SJSA1 (cell line): Measurements from ENCODE around the gene TP63. TPM values are rescaled to one million over a fixed set of nuclear protein-coding genes. Genes with fewer than 3 reads are reported as not detected.

Source experiments
- DNase-seq, 2 experiments: peaks; one replicate each; pipeline ENCODE4 v3.0.0-alpha.2; 2015 to 2020; ENCODE audit warnings: low spot score in 2 of 2, low read depth in 1 of 2
- H3K27ac ChIP-seq: fragments of 250-450 bp; sonication (Bioruptor Pico); 2 replicates; pipeline ENCODE4 v1.5.1; 2020; ENCODE audit warnings: mild to moderate bottlenecking, moderate library complexity
- H3K27me3 ChIP-seq: fragments of 250-450 bp; sonication (Bioruptor Pico); replicated peaks from 2 replicates; pipeline ENCODE4 v1.5.1; 2020; ENCODE audit warnings: mild to moderate bottlenecking, moderate library complexity
- H3K36me3 ChIP-seq: fragments of 250-450 bp; sonication (Bioruptor Pico); 2 replicates; pipeline ENCODE4 v1.5.1; 2020; ENCODE audit warnings: mild to moderate bottlenecking
- H3K4me1 ChIP-seq: fragments of 250-450 bp; sonication (Bioruptor Pico); replicated peaks from 2 replicates; pipeline ENCODE4 v1.6.1; 2021; ENCODE audit warnings: mild to moderate bottlenecking
- H3K4me3 ChIP-seq: fragments of 250-450 bp; sonication (Bioruptor Pico); 2 replicates; pipeline ENCODE4 v1.5.1; 2020; ENCODE audit warnings: mild to moderate bottlenecking
- H3K9me3 ChIP-seq: fragments of 250-450 bp; sonication (Bioruptor Pico); replicated peaks from 2 replicates; pipeline ENCODE4 v1.5.1; 2020; ENCODE audit warnings: mild to moderate bottlenecking
- total RNA-seq: library from RNA; depleted of rRNA; stranded (reverse); fragments of >200 nt; shearing (Covaris generic); gene quantifications from 2 replicates; pipeline ENCODE4 v1.2.3, GENCODE V29; 2014

TP63 gene
- total RNA-seq, 1 experiment from 2014 or later, result not detected

DNA sequence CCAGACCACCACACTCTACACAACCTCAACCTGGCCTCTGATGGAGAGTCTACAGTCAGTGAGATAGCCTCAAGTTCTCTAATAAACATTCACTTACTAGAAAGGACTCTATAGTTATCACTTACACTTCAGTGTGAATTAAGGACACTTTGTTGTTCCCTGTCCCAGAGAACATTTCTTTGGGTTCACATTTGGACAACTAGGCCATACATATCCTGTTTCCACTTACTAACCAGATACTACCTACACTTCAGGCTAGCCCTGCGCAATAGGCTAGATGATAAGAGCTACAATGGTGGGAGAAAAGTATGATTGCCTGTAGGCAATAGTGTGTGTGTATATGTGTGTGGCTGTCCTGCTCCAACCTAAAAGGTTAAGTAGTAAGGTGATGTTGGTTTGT, 72.7 kb downstream of the TP63 start:
- no peaks in the 10 kb centered on the region for H3K9me3 ChIP-seq
- no peaks in the 10 kb centered on the region for H3K4me1 ChIP-seq
- no peaks in the 10 kb centered on the region for H3K27me3 ChIP-seq
- H3K4me3 ChIP-seq, result no peak overlapping the region
- H3K27ac ChIP-seq, result no peak overlapping the region
- no peak for DNase-seq
- H3K36me3 ChIP-seq, result no peaks in the 10 kb centered on the region

DNA sequence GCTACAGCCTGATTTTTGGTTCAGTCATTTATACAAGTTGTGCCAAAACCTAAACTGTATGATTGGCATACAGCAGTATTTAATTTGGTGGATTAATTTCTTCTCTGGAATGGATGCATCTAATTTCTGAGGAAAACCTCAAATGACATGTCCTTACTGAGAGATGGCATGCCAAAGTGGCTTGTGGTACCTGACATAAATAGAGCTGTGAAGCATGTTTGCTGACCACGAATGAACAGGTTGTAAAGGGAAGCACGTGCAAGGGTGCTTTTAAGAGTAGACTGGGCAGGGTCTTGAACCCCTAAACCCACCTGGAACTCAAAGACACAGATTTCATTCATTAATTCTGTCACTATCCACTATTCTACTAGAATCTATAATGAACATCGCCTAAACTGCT, 77.2 kb downstream of the TP63 start:
- no peak for DNase-seq

DNA sequence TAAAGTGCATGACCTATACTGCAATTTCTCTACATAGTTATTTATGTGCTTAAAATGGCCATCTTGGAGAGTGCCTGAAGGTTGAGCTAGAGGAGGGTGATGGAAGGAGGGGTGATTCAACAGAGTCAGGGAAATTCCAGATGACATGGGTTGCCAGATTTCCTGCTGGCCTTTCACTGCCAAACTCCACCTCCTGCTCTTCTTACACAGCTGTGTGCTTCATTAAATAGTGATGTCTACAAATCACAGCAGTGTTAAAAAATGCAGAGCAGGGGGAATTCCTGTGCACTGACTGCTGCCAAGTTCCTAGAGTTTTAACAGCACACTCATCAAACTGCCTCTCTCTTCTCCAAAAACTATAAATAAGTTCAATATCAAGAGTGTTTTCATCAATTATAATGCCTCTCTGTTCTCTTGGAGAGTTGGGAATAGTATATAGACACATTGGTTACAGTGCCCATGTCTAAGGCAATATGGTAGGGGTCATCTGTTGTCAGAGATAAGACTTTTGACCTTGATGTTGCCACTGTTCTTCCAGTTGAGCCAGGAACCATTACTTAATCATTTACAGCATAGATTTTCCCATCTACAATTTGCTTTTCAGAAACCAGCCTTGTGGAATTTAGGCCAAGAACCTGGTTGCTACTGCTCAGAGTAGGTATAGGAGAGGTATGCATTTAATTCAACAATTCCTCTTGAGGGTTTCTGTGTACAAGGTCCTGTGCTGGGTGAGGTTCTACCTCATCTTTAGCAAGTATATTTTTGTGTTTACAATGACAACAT, 79.6 kb downstream of the TP63 start:
- no peaks in the 10 kb centered on the region for H3K9me3 ChIP-seq
- no peaks in the 10 kb centered on the region; the same call in 1 of the 2 replicates for H3K36me3 ChIP-seq
- H3K4me3 ChIP-seq, result no peak overlapping the region
- H3K4me1 ChIP-seq, result peaks cover 51% of the 10 kb centered on the region
- no peaks in the 10 kb centered on the region for H3K27me3 ChIP-seq
- peak overlapping the region; percentile 53 for H3K27ac ChIP-seq
- peak; percentile 63 to 72 for DNase-seq

More for the DNA sequence above, 77.2 kb downstream of the TP63 start:
- Histone ChIP-seq H3K9me3 (no peaks in the 10 kb centered on the region), H3K4me1 (peaks cover 34% of the 10 kb centered on the region), H3K36me3 (no peaks in the 10 kb centered on the region; the same call in 1 of the 2 replicates), H3K4me3 (no peak overlapping the region), H3K27ac (no peak overlapping the region), H3K27me3 (no peaks in the 10 kb centered on the region)

DNA sequence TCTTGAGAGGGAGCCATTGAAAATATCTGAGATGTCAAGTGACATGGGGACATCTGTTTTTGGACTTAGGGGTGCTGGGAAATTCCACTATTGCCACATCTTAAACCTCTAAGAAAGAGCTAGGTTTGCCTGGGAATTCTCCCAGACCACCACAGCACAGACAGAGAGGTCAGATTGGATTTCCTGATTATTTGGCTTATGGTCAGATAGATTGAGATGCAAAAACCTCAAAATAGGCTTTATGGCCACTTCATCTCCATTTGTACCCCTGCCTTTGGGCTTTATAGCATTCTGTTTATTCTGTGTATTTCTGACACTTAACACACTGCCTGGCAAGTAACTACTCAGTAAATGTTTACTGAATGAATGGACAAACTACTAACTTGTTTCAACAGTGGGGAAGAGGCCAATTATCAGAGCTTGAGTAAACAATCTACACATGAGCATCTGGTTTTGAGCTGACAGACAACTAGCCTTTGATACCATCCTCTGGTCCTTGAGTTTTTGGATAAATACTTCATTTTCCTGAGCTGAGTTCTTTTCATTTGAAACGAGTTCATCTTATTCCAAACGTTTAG, 81.8 kb downstream of the TP63 start:
- peaks cover 57% of the 10 kb centered on the region for H3K4me1 ChIP-seq
- DNase-seq, result peak in 1 of 2 experiments; percentile 20

DNA sequence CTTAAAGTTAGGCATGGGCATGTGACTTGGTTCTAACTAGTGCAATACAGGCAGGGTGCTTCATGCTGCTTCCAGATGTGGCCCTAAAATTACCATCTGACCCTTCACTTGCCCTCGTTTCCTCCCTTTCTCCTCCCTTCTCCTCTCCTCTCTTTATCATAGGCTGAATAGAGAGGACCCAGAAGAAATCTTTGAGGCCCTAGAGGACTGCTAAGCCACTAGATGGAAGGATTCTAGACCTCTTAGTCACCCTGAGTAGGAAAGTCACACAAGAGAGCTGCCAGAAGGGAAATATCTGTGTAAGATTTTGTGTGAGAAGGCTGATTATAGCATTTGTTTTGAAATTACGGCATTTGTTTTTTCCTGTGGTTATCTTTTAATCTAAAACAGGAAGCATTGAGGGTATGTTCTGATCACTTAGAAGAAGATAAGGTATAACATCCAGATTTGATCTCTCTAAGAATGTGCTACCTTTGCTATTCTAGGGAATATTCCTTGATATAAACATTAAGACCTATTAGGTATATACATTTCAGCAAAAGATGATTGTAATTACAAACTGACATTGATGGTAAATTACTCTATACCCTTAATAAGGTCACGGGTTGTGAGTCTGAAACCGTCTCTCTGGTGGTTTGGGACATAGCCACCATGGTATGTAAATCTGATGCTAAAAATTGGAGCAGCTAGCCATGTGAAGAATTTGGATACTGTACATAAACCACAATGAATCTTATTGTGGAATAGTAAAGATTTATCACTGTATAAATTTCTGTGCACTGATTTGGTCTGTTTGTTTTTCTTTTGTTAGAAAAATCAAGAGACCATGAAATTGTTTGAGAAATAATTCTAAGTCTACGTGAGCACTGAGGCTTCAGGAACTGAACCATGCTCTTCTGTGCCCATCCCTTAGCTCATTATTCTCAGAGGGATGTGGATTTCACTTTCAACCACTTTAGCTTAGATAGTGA, 84.1 kb downstream of the TP63 start:
- Histone ChIP-seq H3K9me3 (no peaks in the 10 kb centered on the region), H3K36me3 (no peaks in the 10 kb centered on the region; the same call in 1 of the 2 replicates), H3K4me3 (no peak overlapping the region), H3K27ac (peak overlapping the region; percentile 33), H3K4me1 (peaks cover 51% of the 10 kb centered on the region), H3K27me3 (no peaks in the 10 kb centered on the region)
- peak in 1 of 2 experiments; percentile 59 for DNase-seq

More for the DNA sequence above, 81.8 kb downstream of the TP63 start:
- Histone ChIP-seq H3K4me3 (no peak overlapping the region), H3K27ac (no peak overlapping the region), H3K27me3 (no peaks in the 10 kb centered on the region), H3K9me3 (no peaks in the 10 kb centered on the region), H3K36me3 (no peaks in the 10 kb centered on the region; the same call in 1 of the 2 replicates)

DNA sequence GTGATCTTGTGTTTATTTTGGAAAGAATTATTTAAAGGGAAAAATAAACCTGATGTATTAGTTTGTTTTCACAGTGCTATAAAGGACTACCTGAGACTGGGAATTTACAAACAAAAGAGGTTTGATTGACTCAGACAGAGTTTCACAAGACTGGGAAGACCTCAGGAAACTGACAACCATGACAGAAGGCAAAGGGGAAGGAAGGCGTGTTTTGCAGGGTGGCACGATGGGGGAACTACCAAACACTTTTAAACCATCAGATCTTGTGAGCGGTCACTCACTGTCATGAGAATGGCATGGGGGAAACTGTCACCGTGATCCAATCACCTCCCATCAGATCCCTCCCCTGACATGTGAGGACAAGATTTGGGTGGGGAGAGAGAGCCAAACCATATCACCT, 87.0 kb downstream of the TP63 start:
- Histone ChIP-seq H3K4me1 (peaks cover 24% of the 10 kb centered on the region), H3K36me3 (no peaks in the 10 kb centered on the region), H3K27me3 (no peaks in the 10 kb centered on the region), H3K9me3 (no peaks in the 10 kb centered on the region), H3K27ac (no peak overlapping the region), H3K4me3 (no peak overlapping the region)
- no peak for DNase-seq

DNA sequence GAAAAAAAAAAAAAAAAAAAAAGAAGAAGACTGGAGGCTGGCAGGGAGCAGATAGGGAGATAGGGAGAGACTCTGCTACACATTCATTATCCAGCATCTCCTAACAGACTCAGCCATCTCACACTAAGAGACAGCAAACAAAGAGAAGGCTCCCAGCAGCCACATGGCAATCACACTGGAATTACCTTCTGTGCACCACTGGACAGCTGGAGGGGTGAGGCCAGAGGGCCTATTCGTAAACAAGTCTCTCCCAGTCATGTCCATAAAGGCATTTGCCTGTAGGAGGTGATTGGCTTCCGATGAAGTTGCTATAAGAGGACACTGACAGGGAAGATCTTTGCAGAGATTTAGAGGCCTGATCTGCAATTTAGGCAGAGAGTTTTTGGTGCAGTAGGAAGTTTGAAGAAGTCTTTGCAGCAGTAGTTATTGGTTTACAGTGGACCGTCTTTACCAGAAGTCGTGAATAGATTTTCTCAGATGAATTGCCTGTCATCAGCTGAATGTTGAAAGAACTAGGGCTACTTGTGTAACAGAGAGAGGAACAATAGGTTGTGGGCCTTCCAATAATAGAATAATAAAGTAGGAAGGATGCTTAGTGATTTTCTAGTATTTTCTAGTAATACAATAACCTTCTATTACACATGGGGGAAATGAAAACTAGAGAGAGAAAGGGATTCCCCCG, 89.7 kb downstream of the TP63 start:
- H3K36me3 ChIP-seq, result no peaks in the 10 kb centered on the region
- DNase-seq, result no peak
- H3K27me3 ChIP-seq, result no peaks in the 10 kb centered on the region
- no peak overlapping the region for H3K27ac ChIP-seq
- no peak overlapping the region for H3K4me3 ChIP-seq
- peaks cover 5% of the 10 kb centered on the region for H3K4me1 ChIP-seq
- H3K9me3 ChIP-seq, result no peaks in the 10 kb centered on the region

DNA sequence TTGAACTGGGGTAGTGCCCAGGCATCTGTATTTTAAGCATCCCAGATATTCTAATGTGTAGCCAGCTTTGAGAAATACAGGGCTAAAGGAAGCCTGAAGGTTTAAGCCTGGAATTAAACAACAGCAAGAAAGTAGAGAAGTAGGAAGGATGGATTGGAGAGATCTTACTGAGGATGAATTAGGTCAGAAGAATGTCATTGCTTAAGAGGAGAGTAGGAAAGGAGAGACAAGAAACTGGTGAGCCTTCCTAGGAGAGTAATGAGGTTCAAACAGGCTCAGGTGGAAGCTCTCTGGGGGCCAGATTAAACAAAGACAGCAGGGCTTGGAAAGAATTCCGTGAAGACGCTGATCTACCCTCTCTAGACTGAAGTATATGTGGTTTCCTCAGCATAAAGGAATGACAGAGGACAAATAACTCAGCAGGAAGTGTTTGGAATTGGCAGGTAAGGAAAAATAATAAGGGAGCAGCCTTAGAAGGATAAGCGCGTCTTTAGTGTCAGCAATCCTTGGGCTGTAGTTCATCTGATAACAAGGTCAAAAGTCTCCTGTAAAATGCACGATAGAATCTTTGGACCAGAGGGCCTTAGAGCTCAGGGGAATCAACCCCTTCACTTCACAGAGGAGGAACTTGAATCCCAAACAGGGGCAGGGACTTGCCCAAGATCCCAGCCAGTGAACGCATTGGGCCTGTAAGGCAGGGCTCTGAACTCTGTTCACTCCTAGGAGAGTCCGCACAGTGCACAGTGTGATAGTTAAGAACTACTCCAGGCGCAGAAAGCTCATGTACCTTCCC, 90.9 kb downstream of the TP63 start:
- no peak for DNase-seq
- no peak overlapping the region for H3K27ac ChIP-seq
- no peaks in the 10 kb centered on the region for H3K36me3 ChIP-seq
- no peak overlapping the region for H3K4me3 ChIP-seq
- no peaks in the 10 kb centered on the region for H3K9me3 ChIP-seq
- H3K27me3 ChIP-seq, result no peaks in the 10 kb centered on the region
- no peaks in the 10 kb centered on the region for H3K4me1 ChIP-seq

DNA sequence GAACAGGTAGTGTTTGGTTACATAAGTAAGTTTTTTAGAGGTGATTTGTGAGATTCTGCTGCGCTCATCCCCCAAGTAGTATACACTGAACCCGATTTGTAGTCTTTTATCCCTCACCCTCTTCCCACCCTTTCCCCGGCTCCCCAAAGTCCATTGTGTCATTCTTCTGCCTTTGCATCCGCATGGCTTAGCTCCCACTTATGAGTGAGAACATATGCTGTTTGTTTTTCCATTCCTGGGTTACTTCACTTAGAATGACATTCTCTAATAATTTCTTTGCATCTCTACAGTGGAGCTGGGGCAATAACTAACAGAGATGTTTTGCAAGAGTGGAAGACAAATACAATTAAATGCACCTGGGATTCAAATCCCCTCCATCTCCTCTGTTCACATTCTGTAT, 93.2 kb downstream of the TP63 start:
- no peak overlapping the region for H3K27ac ChIP-seq
- H3K27me3 ChIP-seq, result no peaks in the 10 kb centered on the region
- no peak for DNase-seq
- H3K4me1 ChIP-seq, result no peaks in the 10 kb centered on the region
- no peaks in the 10 kb centered on the region for H3K36me3 ChIP-seq
- H3K9me3 ChIP-seq, result no peaks in the 10 kb centered on the region
- no peak overlapping the region for H3K4me3 ChIP-seq

DNA sequence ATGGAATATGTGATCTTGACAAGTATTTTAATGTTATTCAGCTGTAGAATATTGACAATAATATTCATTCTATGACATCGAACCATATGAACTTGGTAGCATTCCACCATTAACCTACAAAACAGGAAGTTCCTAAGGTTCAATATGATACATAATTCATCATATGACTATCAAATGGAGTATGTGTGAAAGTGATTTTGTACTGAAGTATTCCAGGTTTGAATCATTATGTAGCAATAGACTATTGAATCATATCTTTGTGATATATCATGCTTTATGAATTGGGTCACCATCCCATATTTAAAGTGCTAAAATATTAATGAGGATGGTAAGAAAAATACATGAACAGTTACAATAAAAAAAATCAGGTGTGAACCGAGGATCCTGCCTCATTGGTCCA, 95.1 kb downstream of the TP63 start:
- Histone ChIP-seq H3K4me3 (no peak overlapping the region), H3K36me3 (no peaks in the 10 kb centered on the region), H3K27me3 (no peaks in the 10 kb centered on the region), H3K27ac (no peak overlapping the region), H3K4me1 (no peaks in the 10 kb centered on the region), H3K9me3 (no peaks in the 10 kb centered on the region)
- DNase-seq, result no peak

DNA sequence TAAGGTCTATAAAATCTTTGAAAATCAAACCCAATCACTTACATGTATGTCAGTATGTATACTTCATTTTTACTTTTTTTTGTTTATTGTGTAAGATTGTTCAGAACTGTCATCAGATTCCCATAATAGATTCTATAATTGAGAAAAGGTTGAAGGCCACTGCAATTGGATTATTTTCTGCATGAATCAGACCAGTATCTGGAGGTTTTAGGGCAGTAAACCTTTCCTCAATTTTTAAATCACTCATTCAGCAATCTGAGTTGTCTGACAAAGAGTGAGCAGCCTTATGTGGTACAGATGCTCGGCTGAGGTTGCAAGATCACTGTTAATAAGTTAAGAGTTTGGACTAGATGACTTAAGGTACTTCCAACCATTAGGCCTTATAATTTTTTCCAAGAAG, 96.0 kb downstream of the TP63 start:
- Histone ChIP-seq H3K4me3 (no peak overlapping the region), H3K9me3 (no peaks in the 10 kb centered on the region), H3K27me3 (no peaks in the 10 kb centered on the region), H3K36me3 (no peaks in the 10 kb centered on the region), H3K4me1 (no peaks in the 10 kb centered on the region), H3K27ac (no peak overlapping the region)
- no peak for DNase-seq

DNA sequence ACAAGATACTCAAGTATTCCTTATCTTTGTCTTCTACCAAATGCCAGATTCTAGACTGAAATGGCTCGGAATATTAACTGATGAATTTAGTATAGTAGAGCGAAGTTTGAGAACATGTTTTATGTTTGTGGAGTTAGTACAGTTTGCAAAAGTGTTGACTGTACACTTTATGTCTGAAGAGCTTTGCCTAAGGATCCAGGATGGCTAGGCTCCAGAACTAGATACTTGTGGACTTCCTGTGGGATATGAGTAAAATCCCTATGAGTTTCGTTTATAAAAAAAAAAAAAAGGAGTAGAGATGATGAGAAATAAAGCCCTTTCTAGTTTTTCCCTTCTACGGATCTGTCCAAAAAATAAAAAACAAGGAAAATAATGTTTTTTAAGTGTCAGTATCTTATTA, 96.7 kb downstream of the TP63 start:
- Histone ChIP-seq H3K9me3 (no peaks in the 10 kb centered on the region), H3K27ac (no peak overlapping the region), H3K36me3 (no peaks in the 10 kb centered on the region), H3K4me3 (no peak overlapping the region), H3K27me3 (no peaks in the 10 kb centered on the region), H3K4me1 (no peaks in the 10 kb centered on the region)
- DNase-seq, result no peak

DNA sequence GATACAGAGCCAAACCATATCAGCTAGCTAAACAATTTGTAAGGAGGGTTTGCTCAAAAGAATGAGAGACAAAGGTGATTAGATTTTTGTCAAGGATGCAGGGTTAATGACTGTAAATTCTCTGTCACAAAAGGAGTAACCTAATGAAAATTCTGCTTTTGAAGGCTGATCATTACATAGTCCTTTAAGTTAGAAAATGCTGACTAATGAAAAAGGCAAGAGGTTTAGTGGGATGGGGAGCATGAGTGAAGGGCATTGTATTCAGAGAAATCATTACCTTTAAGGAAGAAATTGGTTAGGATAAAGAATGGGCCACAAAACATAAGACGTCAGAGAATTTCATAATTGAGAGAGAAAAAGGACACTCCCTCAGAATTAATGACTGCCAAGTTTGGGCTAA, 97.7 kb downstream of the TP63 start:
- Histone ChIP-seq H3K9me3 (no peaks in the 10 kb centered on the region), H3K4me1 (no peaks in the 10 kb centered on the region), H3K27me3 (no peaks in the 10 kb centered on the region), H3K4me3 (no peak overlapping the region), H3K36me3 (no peaks in the 10 kb centered on the region), H3K27ac (no peak overlapping the region)
- no peak for DNase-seq
